IMR-90 (cell line): ENCODE data around the gene MAGEB3. TPM values are rescaled to one million over a fixed set of nuclear protein-coding genes. Genes with fewer than 3 reads are reported as not detected.

Experiments used
- ATAC-seq: fragments of 200-7000 bp; cut with Tn5 transposase; 2 replicates; pipeline ENCODE4 v1.9.1; 2020; ENCODE audit warnings: low read depth, mild to moderate bottlenecking, moderate library complexity
- BruUV-seq: library from RNA; stranded (reverse); fragments of 400-500 nt; replicated peaks from 2 replicates; lab custom pipeline; 2021; lab: Mats Ljungman, UMichigan
- CTCF ChIA-PET: fragments of 300-600 bp; formaldehyde crosslinking; extraction: SDS; loops from one replicate; lab custom pipeline; 2021; ENCODE audit warnings: antibody characterized with exemption; lab: Yijun Ruan, JAX
- POLR2A ChIA-PET: fragments of 300-600 bp; sonication (Branson Sonifier 250); formaldehyde crosslinking; loops from one replicate; lab custom pipeline; 2022; ENCODE audit warnings: antibody characterized with exemption; ENCODE audit not compliant: unreplicated experiment; lab: Charles Lee
- DNase-seq: peaks from one replicate; pipeline ENCODE4 v3.0.0; 2013
- H2AFZ ChIP-seq: replicated peaks from 2 replicates; pipeline ENCODE3; 2013; ENCODE audit warnings: low read length, mild to moderate bottlenecking; ENCODE audit not compliant: poor library complexity
- H2AK5ac ChIP-seq: 2 replicates; pipeline ENCODE4 v1.6.1; 2013; ENCODE audit warnings: low read depth, low read length, inconsistent platforms
- H2AK9ac ChIP-seq: replicated peaks from 2 replicates; pipeline ENCODE3; 2013; ENCODE audit warnings: mild to moderate bottlenecking, low read depth, low read length, moderate library complexity; ENCODE audit not compliant: poor library complexity
- H2BK120ac ChIP-seq: 2 replicates; pipeline ENCODE4 v1.6.1; 2013; ENCODE audit warnings: low read depth, low read length, inconsistent platforms
- H2BK15ac ChIP-seq: 3 replicates; pipeline ENCODE4 v1.6.1; 2013; ENCODE audit warnings: low read depth, low read length, inconsistent platforms
- H2BK20ac ChIP-seq: 2 replicates; pipeline ENCODE4 v1.6.1; 2013; ENCODE audit warnings: low read depth, mild to moderate bottlenecking, inconsistent platforms, low read length, moderate library complexity
- H2BK5ac ChIP-seq: 2 replicates; pipeline ENCODE4 v1.6.1; 2013; ENCODE audit warnings: mild to moderate bottlenecking, low read depth, low read length, inconsistent platforms; ENCODE audit not compliant: poor library complexity, severe bottlenecking
- H3K14ac ChIP-seq: replicated peaks from 2 replicates; pipeline ENCODE4 v1.6.1; 2013; ENCODE audit warnings: low read depth, low read length, inconsistent platforms
- H3K18ac ChIP-seq: 2 replicates; pipeline ENCODE4 v1.6.1; 2013; ENCODE audit warnings: low read depth, low read length, control low read depth
- H3K23ac ChIP-seq: 2 replicates; pipeline ENCODE4 v1.6.1; 2013; ENCODE audit warnings: low read depth, low read length, inconsistent platforms
- H3K27ac ChIP-seq: 2 replicates; pipeline ENCODE4 v1.5.1; 2013; ENCODE audit warnings: mild to moderate bottlenecking, control low read depth, low read length; ENCODE audit not compliant: insufficient read depth
- H3K27me3 ChIP-seq: 2 replicates; pipeline ENCODE4 v1.6.1; 2013; ENCODE audit warnings: low read length; ENCODE audit not compliant: control insufficient read depth, insufficient read depth
- H3K36me3 ChIP-seq: 2 replicates; pipeline ENCODE4 v1.6.1; 2013; ENCODE audit warnings: low read length, mixed read lengths; ENCODE audit not compliant: control insufficient read depth, insufficient read depth
- H3K4ac ChIP-seq: 2 replicates; pipeline ENCODE4 v1.6.1; 2013; ENCODE audit warnings: low read depth, low read length, inconsistent platforms
- H3K4me1 ChIP-seq: 2 replicates; pipeline ENCODE4 v1.6.1; 2013; ENCODE audit warnings: low read length, mixed read lengths; ENCODE audit not compliant: control insufficient read depth, insufficient read depth
- H3K4me2 ChIP-seq: 2 replicates; pipeline ENCODE4 v1.6.1; 2013; ENCODE audit warnings: low read depth, mild to moderate bottlenecking, control low read depth, low read length, moderate library complexity
- H3K4me3 ChIP-seq: 2 replicates; pipeline ENCODE4 v1.5.1; 2013; ENCODE audit warnings: low read depth, mild to moderate bottlenecking, control low read depth, low read length, moderate library complexity; ENCODE audit not compliant: insufficient read depth
- H3K56ac ChIP-seq: 2 replicates; pipeline ENCODE4 v1.6.1; 2013; ENCODE audit warnings: low read length, inconsistent platforms; ENCODE audit not compliant: insufficient read depth; ENCODE audit errors: extremely low read depth
- H3K79me1 ChIP-seq, 2 experiments: 2 replicates each; pipeline ENCODE4 v1.6.1; 2013; ENCODE audit warnings: low read length in 2 of 2, inconsistent platforms in 1 of 2, low read depth in 1 of 2
- H3K9ac ChIP-seq: 2 replicates; pipeline ENCODE4 v1.6.1; 2013; ENCODE audit warnings: low read depth, low read length, control low read depth
- H3K9me1 ChIP-seq: 2 replicates; pipeline ENCODE4 v1.6.1; 2013; ENCODE audit warnings: low read length, inconsistent platforms; ENCODE audit not compliant: insufficient read depth
- H3K9me3 ChIP-seq: 2 replicates; pipeline ENCODE4 v1.6.1; 2013; ENCODE audit warnings: low read length; ENCODE audit not compliant: control insufficient read depth, insufficient read depth
- H4K20me1 ChIP-seq: 2 replicates; pipeline ENCODE4 v1.6.1; 2013; ENCODE audit warnings: low read length, inconsistent platforms; ENCODE audit not compliant: insufficient read depth
- H4K5ac ChIP-seq: 2 replicates; pipeline ENCODE4 v1.6.1; 2013; ENCODE audit warnings: mild to moderate bottlenecking, low read depth, low read length, control low read depth
- H4K8ac ChIP-seq, 2 experiments: 2 replicates each; pipeline ENCODE4 v1.6.1; 2013; ENCODE audit warnings: low read depth in 2 of 2, low read length in 2 of 2, control low read depth in 1 of 2, inconsistent platforms in 1 of 2
- H4K91ac ChIP-seq: 2 replicates; pipeline ENCODE4 v1.6.1; 2013; ENCODE audit warnings: low read depth, low read length, inconsistent platforms; ENCODE audit not compliant: insufficient read depth
- BHLHE40 ChIP-seq: fragments of 150-350 bp; IDR thresholded peaks from 2 replicates; pipeline ENCODE4 v1.6.1; 2016; ENCODE audit warnings: mild to moderate bottlenecking, low read depth, low read length
- RAD21 ChIP-seq: IDR thresholded peaks from 2 replicates; pipeline ENCODE4 v1.6.1; 2012; ENCODE audit warnings: low read length, improper control_type of control experiment
- RCOR1 ChIP-seq: IDR thresholded peaks from 2 replicates; pipeline ENCODE4 v1.6.1; 2012; ENCODE audit warnings: mild to moderate bottlenecking, low read length, improper control_type of control experiment; ENCODE audit not compliant: insufficient replicate concordance
- RFX5 ChIP-seq: IDR thresholded peaks from 2 replicates; pipeline ENCODE4 v1.8.0; 2012; ENCODE audit warnings: low read depth, mild to moderate bottlenecking, low read length, moderate library complexity
- SMC3 ChIP-seq: fragments of 150-350 bp; IDR thresholded peaks from 2 replicates; pipeline ENCODE4 v1.6.1; 2016; ENCODE audit warnings: low read depth, mild to moderate bottlenecking, antibody characterized with exemption, low read length, moderate library complexity
- WGBS, 2 experiments: methylation state at CpG; one replicate each; pipeline versions ENCODE4 v1.1.5 to v1.1.7; 2013; ENCODE audit warnings: missing lambda C conversion rate in 2 of 2; ENCODE audit not compliant: insufficient read length in 1 of 2; ENCODE audit errors: extremely low coverage in 2 of 2; 5-methylcytosine and 5-hydroxymethylcytosine counted together
- dilution Hi-C: fragments of 300-500 bp; cut with HindIII; formaldehyde crosslinking; loops from one replicate; pipeline ENCODE4 v1.14.3; 2018; ENCODE audit warnings: low sequenced_read_pairs; ENCODE audit not compliant: unreplicated experiment
- in situ Hi-C: fragments of 300-500 bp; cut with MboI; formaldehyde crosslinking; loops from 3 replicates; pipeline ENCODE4 v1.14.3; 2019; ENCODE audit warnings: low sequenced_read_pairs, inconsistent platforms, mixed read lengths
- intact Hi-C: fragments of 100-400 bp; cut with micrococcal nuclease; formaldehyde crosslinking; loops from 2 replicates; pipeline ENCODE4 v1.10.0; 2022
- polyA plus RNA-seq, 3 experiments: library from polyadenylated mRNA; depleted of rRNA; stranded (reverse); fragments of >200 nt; gene quantifications; 2 replicates each; pipeline ENCODE4 v1.2.3, GENCODE V29; 2012; ENCODE audit warnings: low replicate concordance in 1 of 3
- total RNA-seq: library from RNA; depleted of rRNA; stranded (reverse); fragments of >200 nt; gene quantifications from 2 replicates; pipeline ENCODE4 v1.2.3, GENCODE V29; 2012
- TF ChIP-seq, protein P1 (sequence below): conservative IDR thresholded peaks from 2 replicates; pipeline ENCODE4 v1.5.1; 2012; ENCODE audit warnings: mild to moderate bottlenecking, low read depth, low read length, improper control_type of control experiment
- TF ChIP-seq, protein P2 (sequence below): fragments of 150-350 bp; IDR thresholded peaks from 2 replicates; pipeline ENCODE4 v1.6.1; 2016; ENCODE audit warnings: low read depth, mild to moderate bottlenecking, low read length, moderate library complexity, borderline replicate concordance
- TF ChIP-seq, protein P3 (sequence below): fragments of 150-350 bp; IDR thresholded peaks from 2 replicates; pipeline ENCODE4 v1.6.1; 2017; ENCODE audit warnings: mild to moderate bottlenecking, antibody characterized with exemption, low read length, low read depth

The MAGEB3 gene
- total and polyA plus RNA-seq, 2 of the 4 experiments (the other 2 are of a cell fraction): not detected

DNA sequence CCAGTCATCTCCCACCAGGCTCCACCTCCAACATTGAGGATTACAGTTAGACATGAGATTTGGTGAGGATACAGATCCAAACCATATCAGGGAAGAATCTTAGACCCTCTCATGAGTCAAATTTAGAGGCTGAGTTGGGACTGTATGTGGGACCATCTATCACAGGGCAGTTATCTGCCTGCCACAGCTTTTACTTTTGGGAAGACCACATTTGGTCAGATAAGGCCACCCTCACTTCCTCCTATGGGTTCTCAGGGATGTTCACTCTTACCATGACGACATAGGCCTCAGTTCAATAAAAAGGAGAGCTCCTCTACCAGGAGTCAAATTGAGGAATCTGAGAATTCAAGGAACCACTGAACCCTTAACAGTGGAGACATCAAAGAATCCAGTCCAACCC, 13.0 kb upstream of the MAGEB3 start:
- H3K9me1 ChIP-seq: no peaks in the 10 kb centered on the region
- H3K56ac ChIP-seq: no peak overlapping the region
- ChIA-PET POLR2A (no interaction called here), CTCF (no interaction called here)
- dilution Hi-C loops: no loop called here
- H3K4ac ChIP-seq: no peak overlapping the region
- no peak overlapping the region for H3K14ac ChIP-seq
- no peak overlapping the region for H2BK15ac ChIP-seq
- no peak overlapping the region for H3K23ac ChIP-seq
- ATAC-seq (no peak), DNase-seq (no peak)
- H2AK5ac ChIP-seq: no peak overlapping the region
- H2BK120ac ChIP-seq: no peak overlapping the region
- H3K4me1 ChIP-seq: no peaks in the 10 kb centered on the region
- TF ChIP-seq, protein P1, sequence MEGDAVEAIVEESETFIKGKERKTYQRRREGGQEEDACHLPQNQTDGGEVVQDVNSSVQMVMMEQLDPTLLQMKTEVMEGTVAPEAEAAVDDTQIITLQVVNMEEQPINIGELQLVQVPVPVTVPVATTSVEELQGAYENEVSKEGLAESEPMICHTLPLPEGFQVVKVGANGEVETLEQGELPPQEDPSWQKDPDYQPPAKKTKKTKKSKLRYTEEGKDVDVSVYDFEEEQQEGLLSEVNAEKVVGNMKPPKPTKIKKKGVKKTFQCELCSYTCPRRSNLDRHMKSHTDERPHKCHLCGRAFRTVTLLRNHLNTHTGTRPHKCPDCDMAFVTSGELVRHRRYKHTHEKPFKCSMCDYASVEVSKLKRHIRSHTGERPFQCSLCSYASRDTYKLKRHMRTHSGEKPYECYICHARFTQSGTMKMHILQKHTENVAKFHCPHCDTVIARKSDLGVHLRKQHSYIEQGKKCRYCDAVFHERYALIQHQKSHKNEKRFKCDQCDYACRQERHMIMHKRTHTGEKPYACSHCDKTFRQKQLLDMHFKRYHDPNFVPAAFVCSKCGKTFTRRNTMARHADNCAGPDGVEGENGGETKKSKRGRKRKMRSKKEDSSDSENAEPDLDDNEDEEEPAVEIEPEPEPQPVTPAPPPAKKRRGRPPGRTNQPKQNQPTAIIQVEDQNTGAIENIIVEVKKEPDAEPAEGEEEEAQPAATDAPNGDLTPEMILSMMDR: no peak
- TF ChIP-seq RFX5 (no peak), BHLHE40 (no peak), RAD21 (no peak), RCOR1 (no peak), SMC3 (no peak)
- TF ChIP-seq, protein P2, sequence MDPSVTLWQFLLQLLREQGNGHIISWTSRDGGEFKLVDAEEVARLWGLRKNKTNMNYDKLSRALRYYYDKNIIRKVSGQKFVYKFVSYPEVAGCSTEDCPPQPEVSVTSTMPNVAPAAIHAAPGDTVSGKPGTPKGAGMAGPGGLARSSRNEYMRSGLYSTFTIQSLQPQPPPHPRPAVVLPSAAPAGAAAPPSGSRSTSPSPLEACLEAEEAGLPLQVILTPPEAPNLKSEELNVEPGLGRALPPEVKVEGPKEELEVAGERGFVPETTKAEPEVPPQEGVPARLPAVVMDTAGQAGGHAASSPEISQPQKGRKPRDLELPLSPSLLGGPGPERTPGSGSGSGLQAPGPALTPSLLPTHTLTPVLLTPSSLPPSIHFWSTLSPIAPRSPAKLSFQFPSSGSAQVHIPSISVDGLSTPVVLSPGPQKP: no peak
- TF ChIP-seq, protein P3, sequence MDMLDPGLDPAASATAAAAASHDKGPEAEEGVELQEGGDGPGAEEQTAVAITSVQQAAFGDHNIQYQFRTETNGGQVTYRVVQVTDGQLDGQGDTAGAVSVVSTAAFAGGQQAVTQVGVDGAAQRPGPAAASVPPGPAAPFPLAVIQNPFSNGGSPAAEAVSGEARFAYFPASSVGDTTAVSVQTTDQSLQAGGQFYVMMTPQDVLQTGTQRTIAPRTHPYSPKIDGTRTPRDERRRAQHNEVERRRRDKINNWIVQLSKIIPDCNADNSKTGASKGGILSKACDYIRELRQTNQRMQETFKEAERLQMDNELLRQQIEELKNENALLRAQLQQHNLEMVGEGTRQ: no peak
- H3K9me3 ChIP-seq: no peaks in the 10 kb centered on the region; the same call in 1 of the 2 replicates
- intact Hi-C loops: no loop called here
- no peak overlapping the region for H4K91ac ChIP-seq
- no peak overlapping the region for H3K4me2 ChIP-seq
- no TSS peak for BruUV-seq
- H2AFZ ChIP-seq: no peak overlapping the region
- H3K27ac ChIP-seq: no peak overlapping the region
- no peak overlapping the region for H4K8ac ChIP-seq
- no peak overlapping the region for H3K9ac ChIP-seq
- H2BK5ac ChIP-seq: no peak overlapping the region
- no peak overlapping the region for H2AK9ac ChIP-seq
- in situ Hi-C loops: no loop called here
- H4K20me1 ChIP-seq: no peaks in the 10 kb centered on the region
- no peak overlapping the region for H3K4me3 ChIP-seq
- no peaks in the 10 kb centered on the region for H3K27me3 ChIP-seq
- H3K36me3 ChIP-seq: no peaks in the 10 kb centered on the region
- WGBS, 2 experiments: no CpG with 5 or more reads among the region's 1 CpG
- H3K79me1 ChIP-seq: no peaks in the 10 kb centered on the region
- H4K5ac ChIP-seq: no peak overlapping the region
- H3K18ac ChIP-seq: no peak overlapping the region
- no peak overlapping the region for H2BK20ac ChIP-seq
